ENCODE data around the gene NTN1.

NTN1 gene

DNA sequence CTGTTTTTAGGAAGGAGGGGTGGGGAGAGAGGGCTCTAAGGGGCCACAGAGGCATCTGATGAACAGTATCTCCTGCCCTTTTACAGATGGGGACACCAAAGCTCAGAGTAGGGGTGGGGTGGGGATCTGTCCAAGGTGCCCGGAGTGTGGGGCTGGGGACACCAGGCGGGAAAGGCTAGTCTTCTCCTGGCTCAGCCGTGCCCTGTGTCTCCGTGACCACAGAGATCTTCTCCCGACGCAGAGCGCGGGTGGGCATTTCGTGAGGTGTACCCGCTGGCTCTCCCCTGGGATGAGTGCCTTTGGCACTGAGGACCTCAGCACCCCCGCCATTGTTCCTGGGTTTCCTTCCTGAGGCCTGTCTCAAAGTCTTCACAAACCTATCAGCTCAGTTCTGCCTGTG lies 209.6 kb downstream of the NTN1 start:
- H4K20me1 ChIP-seq = peaks cover 0 to 59% (median 29%) of the 10 kb centered on the region in 11 experiments; a peak in 13 of 22 replicates
- H3K4me3 ChIP-seq = no peak overlapping the region
- no peak overlapping the region for H3K4me2 ChIP-seq
- peaks cover 32 to 58% (median 50%) of the 10 kb centered on the region in 11 experiments for H3K27me3 ChIP-seq
- TF ChIP-seq Cebpa-rat (IDR thresholded peaks at IDR 0.05) = no peak
- peaks cover 0 to 9% (median 7%) of the 10 kb centered on the region in 10 experiments; a peak in 11 of 20 replicates for H3K4me1 ChIP-seq
- no peaks in the 10 kb centered on the region for H3K36me3 ChIP-seq
- H3K9me3 ChIP-seq (replicated peaks in 1 of 11) = no peaks in the 10 kb centered on the region
- H3K27ac ChIP-seq = no peak overlapping the region
- no peak overlapping the region for H3K9ac ChIP-seq

DNA sequence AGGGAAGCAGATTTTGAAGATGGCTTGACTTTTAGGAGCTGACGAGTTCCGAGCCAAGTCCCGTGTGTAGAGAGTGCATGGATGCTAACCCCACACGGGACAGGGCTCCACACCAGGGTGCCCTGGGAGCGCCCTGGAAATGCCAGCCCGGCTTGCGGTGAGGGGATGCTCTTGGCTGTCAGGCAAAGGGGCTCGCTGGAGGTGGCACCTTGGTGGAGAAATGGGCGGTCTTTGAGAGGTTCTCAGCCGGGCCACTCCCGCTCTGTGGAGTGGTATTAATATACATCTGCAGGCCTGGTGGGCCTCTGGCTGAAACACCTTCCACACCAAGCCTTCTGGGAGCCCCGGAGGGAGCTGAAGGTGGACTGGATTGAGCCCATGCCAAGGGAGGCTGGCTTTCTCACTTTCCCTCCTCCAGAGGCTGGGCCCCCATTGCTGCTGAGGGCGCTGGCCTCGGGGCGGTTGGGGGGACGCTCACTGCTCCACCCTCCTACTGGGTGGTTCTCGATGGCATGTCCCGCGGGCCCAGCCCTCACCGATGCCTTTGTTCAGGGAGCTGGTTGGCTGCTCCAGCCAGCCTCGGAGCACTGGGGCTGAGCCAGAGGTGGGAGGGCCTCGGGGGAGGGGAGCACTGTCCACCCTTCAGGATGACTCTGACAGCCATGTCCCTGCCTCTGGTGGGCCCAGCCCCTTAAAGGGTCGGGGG lies 210.3 kb downstream of the NTN1 start:
- no peak overlapping the region for H3K9ac ChIP-seq
- no peak overlapping the region for H3K4me2 ChIP-seq
- no peak overlapping the region for H3K4me3 ChIP-seq
- no peak overlapping the region for H3K27ac ChIP-seq
- H3K4me1 ChIP-seq = peaks cover 0 to 8% (median 6%) of the 10 kb centered on the region in 10 experiments; a peak in 12 of 20 replicates
- H3K36me3 ChIP-seq = no peaks in the 10 kb centered on the region
- no peaks in the 10 kb centered on the region for H3K9me3 ChIP-seq (replicated peaks in 1 of 11)
- peaks cover 36 to 66% (median 57%) of the 10 kb centered on the region in 11 experiments for H3K27me3 ChIP-seq
- peaks cover 0 to 66% (median 36%) of the 10 kb centered on the region in 11 experiments; a peak in 14 of 22 replicates for H4K20me1 ChIP-seq
- no peak for TF ChIP-seq Cebpa-rat (IDR thresholded peaks at IDR 0.05)

DNA sequence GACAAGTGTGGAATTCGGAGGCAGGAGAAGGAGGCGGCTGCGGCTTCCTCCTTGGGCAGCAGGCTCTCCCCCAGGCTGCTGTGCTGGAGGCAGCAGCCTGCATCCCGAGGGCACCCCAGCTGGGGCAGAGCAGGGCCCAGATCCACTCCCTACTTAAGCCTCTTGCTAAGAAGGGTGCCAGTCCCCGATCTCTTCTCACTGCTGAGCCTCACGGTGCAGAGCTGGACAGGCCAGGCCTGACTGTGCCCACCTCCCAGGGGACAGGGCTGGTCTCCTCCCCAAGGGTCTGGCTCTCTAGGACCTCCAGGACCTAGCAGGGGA lies 210.8 kb downstream of the NTN1 start:
- H3K4me2 ChIP-seq = no peak overlapping the region
- H3K36me3 ChIP-seq = no peaks in the 10 kb centered on the region
- no peaks in the 10 kb centered on the region for H3K9me3 ChIP-seq (replicated peaks in 1 of 11)
- no peak for TF ChIP-seq Cebpa-rat (IDR thresholded peaks at IDR 0.05)
- peaks cover 0 to 72% (median 41%) of the 10 kb centered on the region in 11 experiments; a peak in 14 of 22 replicates for H4K20me1 ChIP-seq
- H3K4me3 ChIP-seq = no peak overlapping the region
- H3K27me3 ChIP-seq = peaks cover 41 to 71% (median 62%) of the 10 kb centered on the region in 11 experiments
- H3K9ac ChIP-seq = no peak overlapping the region
- no peak overlapping the region for H3K27ac ChIP-seq
- peaks cover 0 to 8% (median 5%) of the 10 kb centered on the region in 10 experiments; a peak in 12 of 20 replicates for H3K4me1 ChIP-seq

DNA sequence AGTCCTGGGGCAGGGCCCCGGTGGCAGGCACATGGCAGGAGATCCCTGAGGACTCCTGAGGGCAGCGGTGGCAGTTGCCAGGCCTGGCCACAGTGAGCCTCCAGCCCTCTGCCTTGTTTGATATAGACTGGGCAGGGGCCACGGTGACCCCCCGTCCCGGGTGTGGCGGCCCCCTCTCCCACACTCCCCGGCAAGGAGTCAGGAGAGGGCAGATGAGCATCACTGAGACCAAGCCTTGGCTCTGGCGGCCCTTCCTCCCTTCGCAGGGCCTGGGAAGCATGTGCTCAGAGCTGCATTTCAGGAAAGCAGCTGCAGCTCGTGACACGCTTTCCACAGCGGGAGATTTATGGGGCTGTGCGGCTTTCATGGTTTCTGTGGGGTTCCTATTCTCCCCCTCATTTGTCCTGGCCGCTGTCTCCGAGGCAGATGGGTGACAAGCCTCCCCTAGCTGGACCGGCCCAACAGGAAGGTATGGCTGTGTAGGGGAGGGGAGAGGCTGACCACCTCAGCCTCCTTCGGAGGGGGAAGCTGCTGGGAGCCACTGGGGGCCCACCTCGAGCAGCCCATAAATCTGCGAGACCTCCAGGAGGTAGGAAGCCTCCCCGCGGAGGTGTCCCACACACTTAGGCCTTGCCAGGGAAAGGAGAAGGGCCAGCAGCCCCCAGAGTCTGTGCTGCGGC lies 211.4 kb downstream of the NTN1 start:
- TF ChIP-seq Cebpa-rat (IDR thresholded peaks at IDR 0.05) = no peak
- peaks cover 0 to 78% (median 48%) of the 10 kb centered on the region in 11 experiments; a peak in 15 of 22 replicates for H4K20me1 ChIP-seq
- H3K9me3 ChIP-seq (replicated peaks in 1 of 11) = no peaks in the 10 kb centered on the region
- no peak overlapping the region for H3K27ac ChIP-seq
- no peak overlapping the region for H3K4me2 ChIP-seq
- no peaks in the 10 kb centered on the region for H3K36me3 ChIP-seq
- no peak overlapping the region for H3K9ac ChIP-seq
- peaks cover 47 to 77% (median 69%) of the 10 kb centered on the region in 11 experiments for H3K27me3 ChIP-seq
- no peak overlapping the region for H3K4me3 ChIP-seq
- peaks cover 0 to 13% (median 10%) of the 10 kb centered on the region in 10 experiments; a peak in 17 of 20 replicates for H3K4me1 ChIP-seq

DNA sequence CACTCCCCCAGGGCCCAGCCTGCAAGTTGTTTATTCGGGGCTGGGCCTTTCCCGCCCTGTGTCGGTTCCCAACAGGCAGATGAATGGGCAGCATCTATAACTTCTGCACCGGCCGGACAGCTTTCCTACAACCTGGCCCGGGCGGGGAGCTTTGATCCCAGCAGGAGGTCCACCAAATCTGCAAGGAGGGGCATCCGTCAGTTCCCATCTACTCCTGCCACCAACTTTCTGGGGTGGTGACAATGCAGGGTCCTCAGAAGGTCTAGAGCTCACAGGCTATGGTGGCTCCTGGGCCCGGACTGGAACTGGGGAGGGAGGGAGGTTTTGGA lies 211.9 kb downstream of the NTN1 start:
- H3K4me1 ChIP-seq = peaks cover 4 to 18% (median 15%) of the 10 kb centered on the region in 10 experiments
- no peak overlapping the region for H3K4me2 ChIP-seq
- H3K9ac ChIP-seq = no peak overlapping the region
- H4K20me1 ChIP-seq = peaks cover 0 to 83% (median 53%) of the 10 kb centered on the region in 11 experiments; a peak in 17 of 22 replicates
- H3K36me3 ChIP-seq = no peaks in the 10 kb centered on the region
- no peaks in the 10 kb centered on the region for H3K9me3 ChIP-seq (replicated peaks in 1 of 11)
- no peak overlapping the region for H3K27ac ChIP-seq
- H3K27me3 ChIP-seq = peaks cover 52 to 82% (median 74%) of the 10 kb centered on the region in 11 experiments
- no peak overlapping the region for H3K4me3 ChIP-seq
- no peak for TF ChIP-seq Cebpa-rat (IDR thresholded peaks at IDR 0.05)

DNA sequence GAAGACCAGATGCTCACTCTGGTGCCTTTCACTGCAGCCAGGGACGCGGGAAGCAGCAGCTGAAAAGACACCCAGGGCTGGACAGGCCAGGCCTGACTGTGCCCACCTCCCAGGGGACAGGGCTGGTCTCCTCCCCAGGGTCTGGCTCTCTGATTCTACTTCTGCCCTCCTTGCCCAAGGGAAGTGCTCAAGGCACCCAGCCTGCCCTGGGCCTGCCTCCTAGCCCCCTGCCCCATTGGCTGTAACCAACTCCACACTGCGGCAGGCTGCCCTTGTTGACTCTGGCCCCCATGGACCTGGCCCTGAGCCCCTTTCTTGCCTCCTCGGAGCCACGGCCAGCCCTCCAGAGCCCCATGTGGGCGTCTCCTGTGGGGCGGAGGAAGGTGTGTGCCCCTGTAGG lies 212.5 kb downstream of the NTN1 start:
- H3K4me3 ChIP-seq = no peak overlapping the region
- H3K9ac ChIP-seq = no peak overlapping the region
- H3K27ac ChIP-seq = no peak overlapping the region
- H3K27me3 ChIP-seq = peaks cover 57 to 87% (median 79%) of the 10 kb centered on the region in 11 experiments
- H3K9me3 ChIP-seq (replicated peaks in 1 of 11) = no peaks in the 10 kb centered on the region
- TF ChIP-seq Cebpa-rat (IDR thresholded peaks at IDR 0.05) = no peak
- peaks cover 0 to 88% (median 58%) of the 10 kb centered on the region in 11 experiments; a peak in 18 of 22 replicates for H4K20me1 ChIP-seq
- no peaks in the 10 kb centered on the region for H3K36me3 ChIP-seq
- peaks cover 9 to 23% (median 19%) of the 10 kb centered on the region in 10 experiments for H3K4me1 ChIP-seq
- no peak overlapping the region for H3K4me2 ChIP-seq

DNA sequence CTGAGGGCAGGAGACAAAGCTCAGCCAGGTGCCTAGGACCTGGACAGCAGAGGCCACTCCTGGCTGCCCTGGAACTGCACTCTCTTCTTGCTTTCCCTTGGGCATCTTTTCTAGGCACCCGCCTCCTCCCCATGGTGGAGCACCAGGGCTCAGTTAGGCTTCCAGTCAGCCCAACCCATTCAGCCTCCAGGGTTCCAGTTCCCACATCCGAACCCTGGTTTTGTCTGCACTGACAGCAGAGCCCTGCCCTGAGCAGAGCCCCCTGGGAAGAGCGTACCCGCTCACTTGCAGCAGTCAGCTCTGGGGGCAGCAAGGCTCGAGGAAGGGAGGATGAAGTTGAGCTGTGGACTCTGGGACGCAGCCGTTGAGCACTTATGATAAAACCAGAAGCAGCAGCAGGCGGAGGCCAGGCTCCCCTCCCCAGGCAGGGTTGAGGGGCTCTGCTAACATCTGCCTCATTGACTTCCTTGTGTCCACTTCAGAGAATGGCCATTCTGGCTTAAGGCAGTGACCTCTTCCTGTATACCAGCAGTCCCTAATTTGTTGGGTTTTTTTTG lies 213.2 kb downstream of the NTN1 start:
- no peak overlapping the region for H3K4me2 ChIP-seq
- H3K27ac ChIP-seq = no peak overlapping the region
- no peaks in the 10 kb centered on the region for H3K36me3 ChIP-seq
- no peak overlapping the region for H3K4me3 ChIP-seq
- H4K20me1 ChIP-seq = peaks cover 0 to 95% (median 65%) of the 10 kb centered on the region in 11 experiments; a peak in 19 of 22 replicates
- TF ChIP-seq Cebpa-rat (IDR thresholded peaks at IDR 0.05) = no peak
- H3K9me3 ChIP-seq (replicated peaks in 1 of 11) = no peaks in the 10 kb centered on the region
- H3K27me3 ChIP-seq = peaks cover 64 to 94% (median 86%) of the 10 kb centered on the region in 11 experiments
- H3K4me1 ChIP-seq = peaks cover 16 to 30% (median 26%) of the 10 kb centered on the region in 10 experiments
- no peak overlapping the region for H3K9ac ChIP-seq

DNA sequence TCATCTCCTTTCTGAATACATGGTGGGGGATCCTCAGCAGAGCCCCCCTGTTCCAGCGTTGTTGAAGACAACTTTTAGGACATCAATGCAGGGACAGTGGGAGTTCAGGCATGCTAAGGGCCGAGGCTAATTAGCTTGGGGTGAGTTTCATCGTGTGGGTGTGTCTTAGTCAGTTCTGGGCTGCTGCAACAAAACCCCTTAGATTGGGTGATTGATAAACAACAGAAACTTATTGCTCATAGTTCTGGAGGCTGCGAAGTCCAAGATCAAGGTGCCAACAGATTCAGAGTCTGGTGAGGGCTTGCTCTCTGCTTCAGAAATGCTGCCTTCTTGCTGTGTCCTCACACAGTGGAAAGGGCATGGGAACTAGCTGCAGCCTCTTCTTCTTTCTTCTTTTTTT lies 214.0 kb downstream of the NTN1 start:
- Histone ChIP-seq H3K27ac (no peak overlapping the region), H3K4me2 (no peak overlapping the region), H3K9me3 (replicated peaks in 1 of 11) (no peaks in the 10 kb centered on the region), H3K4me3 (no peak overlapping the region), H3K27me3 (peaks cover 70 to 98% (median 91%) of the 10 kb centered on the region in 11 experiments), H3K4me1 (peaks cover 19 to 36% (median 32%) of the 10 kb centered on the region in 10 experiments), H3K9ac (no peak overlapping the region), H3K36me3 (no peaks in the 10 kb centered on the region), H4K20me1 (peaks cover 0 to 93% (median 66%) of the 10 kb centered on the region in 11 experiments; a peak in 19 of 22 replicates)
- no peak for TF ChIP-seq Cebpa-rat (IDR thresholded peaks at IDR 0.05)
